HEK293T (cell line): ENCODE results near the gene ARHGAP21.
"Not testable (repeated sequence)": the region's sequence is repeated elsewhere in the genome, so short reads cannot be mapped to it uniquely, and the experiment has no call there.

ENCODE experiments used
- CTCF ChIA-PET: fragments of 350-600 bp; formaldehyde crosslinking; extraction: SDS; loops from one replicate; lab custom pipeline; 2021; ENCODE audit warnings: antibody characterized with exemption, inconsistent platforms; lab: Yijun Ruan, JAX
- POLR2A ChIA-PET: fragments of 350-600 bp; formaldehyde crosslinking; extraction: SDS; loops from one replicate; lab custom pipeline; 2020; ENCODE audit warnings: antibody characterized with exemption, inconsistent platforms; lab: Yijun Ruan, JAX
- DNase-seq: peaks from one replicate; pipeline ENCODE4 v3.0.0; 2012; ENCODE audit warnings: mixed read lengths; ENCODE audit errors: extremely low spot score
- ARNT ChIP-seq: fragments of 450-650 bp; IDR thresholded peaks from 2 replicates; pipeline ENCODE4 v1.6.1; 2017; ENCODE audit warnings: mild to moderate bottlenecking
- BHLHE40 ChIP-seq: fragments of 450-650 bp; IDR thresholded peaks from 2 replicates; pipeline ENCODE4 v1.6.1; 2016; ENCODE audit warnings: mild to moderate bottlenecking, moderate library complexity, borderline replicate concordance
- CTBP1 ChIP-seq: fragments of 450-650 bp; IDR thresholded peaks from 2 replicates; pipeline ENCODE4 v1.6.1; 2016; ENCODE audit warnings: borderline replicate concordance
- ELF4 ChIP-seq: fragments of 450-650 bp; IDR thresholded peaks from 2 replicates; pipeline ENCODE4 v1.6.1; 2017; ENCODE audit warnings: antibody characterized with exemption
- FOXA1 ChIP-seq: fragments of 450-650 bp; IDR thresholded peaks from 2 replicates; pipeline ENCODE4 v1.6.1; 2016; ENCODE audit warnings: mild to moderate bottlenecking
- FOXK2 ChIP-seq: fragments of 450-650 bp; IDR thresholded peaks from 2 replicates; pipeline ENCODE4 v1.6.1; 2016; ENCODE audit warnings: mild to moderate bottlenecking
- FOXM1 ChIP-seq: fragments of 450-650 bp; IDR thresholded peaks from 2 replicates; pipeline ENCODE4 v1.6.1; 2017; ENCODE audit warnings: mild to moderate bottlenecking, borderline replicate concordance
- HDGF ChIP-seq: fragments of 450-650 bp; IDR thresholded peaks from 2 replicates; pipeline ENCODE4 v1.6.1; 2017; ENCODE audit warnings: antibody characterized with exemption, borderline replicate concordance
- L3MBTL2 ChIP-seq: fragments of 450-650 bp; conservative IDR thresholded peaks from 2 replicates; pipeline ENCODE4 v1.6.1; 2016; ENCODE audit warnings: mild to moderate bottlenecking
- LEF1 ChIP-seq: fragments of 450-650 bp; IDR thresholded peaks from 2 replicates; pipeline ENCODE4 v1.6.1; 2017; ENCODE audit warnings: mild to moderate bottlenecking, borderline replicate concordance
- NFRKB ChIP-seq: fragments of 450-650 bp; IDR thresholded peaks from 2 replicates; pipeline ENCODE4 v1.6.1; 2016; ENCODE audit warnings: mild to moderate bottlenecking, moderate library complexity
- PKNOX1 ChIP-seq: fragments of 450-650 bp; IDR thresholded peaks from 2 replicates; pipeline ENCODE4 v1.6.1; 2016
- SP1 ChIP-seq: fragments of 450-650 bp; IDR thresholded peaks from 2 replicates; pipeline ENCODE4 v1.6.1; 2017
- SUZ12 ChIP-seq: fragments of 450-650 bp; IDR thresholded peaks from 2 replicates; pipeline ENCODE4 v1.6.1; 2016; ENCODE audit warnings: mild to moderate bottlenecking
- TARDBP ChIP-seq: fragments of 450-650 bp; IDR thresholded peaks from 2 replicates; pipeline ENCODE4 v1.6.1; 2016
- ZNF384 ChIP-seq: fragments of 450-650 bp; IDR thresholded peaks from 2 replicates; pipeline ENCODE4 v1.6.1; 2016

Gene ARHGAP21

GRCh38 chr10:24737001-24737400, 13.3 kb upstream of the ARHGAP21 start:
- CTCF ChIA-PET = no interaction called here
- POLR2A ChIA-PET = no interaction called here
- DNase-seq = no peak
- no peak for TF ChIP-seq L3MBTL2
- TF ChIP-seq FOXK2 = no peak

GRCh38 chr10:24731942-24732341, 8.3 kb upstream of the ARHGAP21 start:
- no peak for TF ChIP-seq BHLHE40
- TF ChIP-seq FOXA1 = no peak
- TF ChIP-seq ARNT = no peak
- no peak for TF ChIP-seq PKNOX1
- TF ChIP-seq CTBP1 = no peak
- TF ChIP-seq FOXK2 = no peak
- no peak for TF ChIP-seq SP1
- no peak for TF ChIP-seq L3MBTL2
- TF ChIP-seq ELF4 = no peak
- TF ChIP-seq TARDBP = no peak
- no peak for TF ChIP-seq ZNF384
- no peak for TF ChIP-seq NFRKB
- TF ChIP-seq HDGF = no peak
- ChIA-PET CTCF (no interaction called here), POLR2A (no interaction called here)
- DNase-seq = no peak

GRCh38 chr10:24730811-24731210, 7.1 kb upstream of the ARHGAP21 start:
- DNase-seq = no peak
- POLR2A ChIA-PET = no interaction called here
- CTCF ChIA-PET = interaction anchor here (0.6 kb wide), 1 partner anchor 1678 kb away, joined by 4 read pairs; no protein-coding TSS in a partner anchor
- no peak for TF ChIP-seq SP1
- no peak for TF ChIP-seq HDGF
- TF ChIP-seq SUZ12 = no peak
- TF ChIP-seq NFRKB = no peak
- TF ChIP-seq BHLHE40 = no peak
- TF ChIP-seq FOXM1 = no peak
- no peak for TF ChIP-seq LEF1
- TF ChIP-seq PKNOX1 = no peak
- no peak for TF ChIP-seq ZNF384
- TF ChIP-seq L3MBTL2 = no peak
- no peak for TF ChIP-seq FOXK2
- no peak for TF ChIP-seq CTBP1
- TF ChIP-seq ARNT = no peak
- TF ChIP-seq ELF4 = no peak

GRCh38 chr10:24727786-24728185, 4.1 kb upstream of the ARHGAP21 start:
- CTCF ChIA-PET = interaction anchor here (0.6 to 1.2 kb wide), 2 partner anchors 10 to 240 kb away, joined by 3 to 4 read pairs; no protein-coding TSS in a partner anchor
- no peak for DNase-seq
- TF ChIP-seq SUZ12 (no peak), PKNOX1 (no peak), BHLHE40 (no peak), ZNF384 (no peak), FOXK2 (no peak), TARDBP (no peak), SP1 (no peak), L3MBTL2 (no peak), ARNT (no peak), FOXA1 (no peak), CTBP1 (no peak), LEF1 (no peak), ELF4 (no peak), HDGF (no peak), NFRKB (no peak)
- POLR2A ChIA-PET = no interaction called here

- no peak for TF ChIP-seq ZNF384
- no peak for TF ChIP-seq TARDBP
- TF ChIP-seq HDGF = no peak
- TF ChIP-seq SP1 = no peak
- no peak for TF ChIP-seq BHLHE40
- no peak for TF ChIP-seq SUZ12
- TF ChIP-seq FOXK2 = no peak
- TF ChIP-seq LEF1 = no peak
- no peak for TF ChIP-seq ARNT
- TF ChIP-seq L3MBTL2 = no peak
- TF ChIP-seq NFRKB = no peak
- TF ChIP-seq FOXA1 = no peak
- no peak for TF ChIP-seq FOXM1
- ChIA-PET POLR2A (no interaction called here), CTCF (interaction anchor here (0.7 kb wide), 1 partner anchor 159 kb away, joined by 3 read pairs; no protein-coding TSS in a partner anchor)
- no peak for DNase-seq
These were observed 2.9 kb upstream of the ARHGAP21 start for GRCh38 chr10:24726626-24727025.

- CTCF ChIA-PET = interaction anchor here (0.7 kb wide), 1 partner anchor 159 kb away, joined by 3 read pairs; no protein-coding TSS in a partner anchor
- DNase-seq, POLR2A ChIA-PET: not testable (repeated sequence)
These were observed 2.3 kb upstream of the ARHGAP21 start for GRCh38 chr10:24726029-24726428.
